HG03575 (cell line): Measurements from ENCODE around the gene ZNF844.
"Not testable (repeated sequence)": the region's sequence is repeated elsewhere in the genome, so short reads cannot be mapped to it uniquely, and the experiment has no call there.

Experiments used
- ATAC-seq: cut with Tn5 transposase; IDR thresholded peaks from one replicate; pipeline ENCODE4 v1.9.1; 2021; ENCODE audit not compliant: unreplicated experiment, insufficient number of reproducible peaks, low FRiP score; ENCODE audit errors: extremely low read depth

ZNF844 gene

DNA sequence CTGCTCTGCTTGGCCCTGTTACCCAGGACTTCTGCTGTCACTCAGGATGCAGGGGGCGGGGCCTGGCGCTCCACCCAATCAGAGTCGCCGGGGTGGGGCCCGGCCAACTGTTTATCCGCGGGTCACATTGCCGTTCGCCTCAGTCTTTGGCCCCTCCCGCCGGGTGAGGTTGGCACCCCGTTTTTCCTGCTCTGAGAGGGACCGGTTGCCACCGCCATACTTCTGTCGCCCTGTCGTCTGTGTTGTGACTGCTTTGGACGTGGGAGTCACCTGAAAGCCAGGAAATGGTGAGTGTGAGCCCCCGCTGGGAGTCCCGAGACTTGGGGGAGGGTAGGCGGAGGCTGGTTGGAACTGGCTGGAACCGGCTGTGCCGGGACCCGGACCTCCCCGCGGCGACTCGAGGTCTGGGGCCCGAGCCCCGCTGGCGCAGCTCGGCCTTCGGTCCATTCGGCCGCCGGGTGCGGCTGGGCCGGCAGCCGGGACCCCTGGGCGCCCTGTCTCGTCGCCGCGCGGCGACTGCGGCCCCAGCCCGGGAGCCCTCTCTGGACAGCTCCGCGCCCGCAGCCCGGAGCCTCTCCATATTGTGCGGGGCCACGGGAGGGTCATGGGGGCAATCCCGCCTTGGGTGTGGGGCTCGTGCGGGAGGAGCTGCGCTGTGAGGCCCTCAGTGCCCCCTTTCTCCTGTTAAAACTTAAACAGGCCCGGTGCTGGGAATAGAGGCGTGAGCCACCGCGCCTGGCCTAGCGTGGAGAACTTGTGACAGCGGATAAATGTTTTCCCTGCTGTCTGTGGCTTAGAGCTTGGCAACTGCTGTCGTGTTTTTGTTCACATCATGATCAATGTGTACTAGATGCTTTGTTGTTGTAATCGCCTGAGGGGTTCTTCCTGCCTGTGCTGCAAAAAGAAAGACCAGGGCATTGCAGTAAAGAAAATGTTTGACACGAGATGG is at the start of gene ZNF844:
TSS of gene ZNF844 (plus strand) at position 142 of the 949 bp plus-strand sequence. CDS start at position 285, 143 bp downstream.
- ATAC-seq, result no peak

DNA sequence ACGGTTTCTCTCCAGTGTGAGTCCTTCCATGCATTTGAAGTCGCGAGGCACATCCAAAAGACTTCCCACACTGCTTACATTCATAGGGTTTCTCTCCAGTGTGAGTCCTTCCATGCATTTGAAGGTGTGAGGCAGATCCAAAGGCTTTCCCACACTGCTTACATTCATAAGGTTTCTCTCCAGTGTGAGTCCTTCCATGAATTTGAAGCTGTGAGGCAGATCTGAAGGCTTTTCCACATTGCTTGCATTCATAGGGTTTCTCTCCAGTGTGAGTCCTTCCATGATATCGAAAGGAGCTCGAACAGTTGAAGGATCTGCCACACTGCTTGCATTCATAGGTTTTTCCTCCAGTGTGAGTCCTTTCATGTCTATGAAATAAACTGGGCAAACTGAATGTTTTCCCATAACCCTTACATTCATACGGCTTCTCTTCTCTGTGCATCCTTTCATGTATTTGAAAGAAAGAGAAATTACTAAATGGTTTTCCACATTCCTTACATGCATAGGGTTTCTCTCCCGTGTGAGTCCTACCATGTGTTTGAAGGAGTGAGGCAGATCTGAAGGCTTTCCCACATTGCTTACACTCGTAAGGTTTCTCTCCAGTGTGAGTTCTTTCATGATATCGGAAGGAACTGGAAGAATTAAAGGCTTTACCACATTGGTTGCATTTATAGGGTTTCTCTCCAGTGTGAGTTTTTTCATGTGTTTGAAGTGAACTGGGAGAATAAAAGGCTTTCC is 49.3 kb upstream of the ZNF844 start:
- ATAC-seq, result no peak

DNA sequence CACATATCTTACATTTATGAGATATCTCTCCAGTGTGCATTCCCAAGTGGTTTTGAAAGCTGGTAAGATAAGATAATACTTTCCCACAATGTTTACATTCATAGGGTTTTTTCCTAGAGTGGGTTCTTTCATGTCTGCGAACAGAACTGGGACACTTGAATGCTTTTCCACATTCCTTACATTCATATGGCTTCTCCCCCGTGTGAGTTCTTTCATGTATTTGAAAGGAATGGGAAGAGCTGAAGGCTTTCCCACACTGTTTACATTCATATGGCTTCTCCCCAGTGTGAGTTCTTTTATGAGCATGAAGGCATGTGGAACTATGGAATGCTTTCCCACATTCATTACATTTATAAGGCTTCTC is 48.8 kb upstream of the ZNF844 start:
- ATAC-seq, result no peak

DNA sequence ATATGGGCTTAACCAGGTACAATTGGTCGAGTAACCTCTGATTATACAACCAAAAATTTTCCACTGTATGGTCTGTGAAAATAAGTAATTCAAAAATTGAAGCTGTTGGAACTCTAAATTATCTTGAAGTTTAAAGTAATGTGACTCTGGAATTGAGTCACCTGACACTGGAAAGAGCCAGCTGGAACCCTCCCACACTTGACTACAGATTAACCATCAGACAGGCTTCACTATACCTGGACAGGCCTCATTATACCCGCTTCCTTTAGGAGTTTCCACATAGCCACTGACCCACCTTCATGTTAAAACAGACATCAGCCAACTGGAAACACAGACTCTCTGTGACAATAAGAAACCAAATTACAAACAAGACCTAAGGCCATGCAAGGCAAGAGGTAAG is 30.3 kb upstream of the ZNF844 start:
- ATAC-seq, result no peak

DNA sequence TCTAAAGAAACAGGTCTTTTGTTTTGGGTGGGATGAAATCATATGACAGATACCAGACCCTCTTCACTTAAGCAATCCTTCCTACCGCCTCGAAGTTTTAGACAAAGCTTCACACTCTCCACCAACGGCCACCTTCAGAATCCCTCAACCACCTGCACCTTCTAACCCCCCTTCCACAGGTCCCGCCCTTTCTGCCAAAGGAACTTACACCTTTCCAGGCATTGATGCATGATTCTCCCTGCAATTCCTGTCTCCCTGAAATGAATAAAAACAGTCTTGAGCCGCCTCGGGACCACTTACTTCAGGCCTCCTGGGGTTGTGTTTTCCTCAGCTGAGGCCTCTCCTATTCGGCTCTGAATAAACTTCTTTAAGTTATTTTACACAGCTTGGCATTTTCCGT is 29.9 kb upstream of the ZNF844 start:
- ATAC-seq, result no peak

DNA sequence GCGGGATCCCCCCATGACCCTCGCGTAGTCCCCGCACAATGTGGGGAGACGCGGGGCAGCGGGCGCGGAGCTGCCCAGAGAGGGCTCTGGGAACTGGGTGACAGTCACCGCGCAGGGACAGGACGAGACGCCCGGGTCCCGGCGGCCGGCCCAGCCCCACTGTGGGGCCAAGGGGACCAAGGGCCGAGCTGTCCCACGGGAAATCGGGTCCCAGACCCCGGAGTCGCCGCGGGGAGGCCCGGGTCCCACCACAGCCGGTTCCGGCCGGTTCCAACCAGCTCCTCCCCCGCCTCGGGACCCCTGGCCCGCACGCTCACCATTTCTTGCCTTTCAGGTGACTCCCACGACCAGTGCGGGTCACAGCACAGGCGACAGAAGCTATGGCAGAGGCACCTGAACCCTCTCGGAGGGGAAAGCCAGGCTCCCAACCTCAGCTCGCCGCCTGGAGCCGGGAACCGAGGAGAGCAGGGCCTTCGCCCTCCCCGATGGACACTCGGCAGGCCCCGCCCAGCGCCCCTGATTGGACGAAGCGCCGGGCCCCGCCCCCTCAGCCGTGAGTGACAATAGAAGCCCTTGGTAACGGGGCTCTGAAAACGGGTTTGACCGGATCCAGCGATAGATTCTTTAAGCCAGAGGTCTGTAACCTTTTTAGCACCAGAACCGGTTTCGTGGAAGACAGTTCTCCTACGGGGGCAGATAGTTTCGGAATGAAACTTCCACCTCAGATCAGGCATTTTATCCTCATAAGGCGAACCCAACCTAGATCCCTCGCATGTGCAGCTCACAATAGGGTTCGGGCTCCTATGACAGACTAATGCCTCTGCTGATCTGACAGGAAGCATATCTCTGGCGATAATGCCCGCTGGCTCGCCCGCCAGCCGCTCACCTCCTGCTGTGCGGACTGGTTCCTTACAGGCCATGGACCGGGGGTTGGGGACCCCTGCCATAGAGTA is 29.0 kb upstream of the ZNF844 start, which contains the start of gene ZNF433:
TSS of gene ZNF433 (minus strand) at position 460 of the 953 bp plus-strand sequence. CDS start at position 320, 140 bp downstream.
- ATAC-seq, result no peak

DNA sequence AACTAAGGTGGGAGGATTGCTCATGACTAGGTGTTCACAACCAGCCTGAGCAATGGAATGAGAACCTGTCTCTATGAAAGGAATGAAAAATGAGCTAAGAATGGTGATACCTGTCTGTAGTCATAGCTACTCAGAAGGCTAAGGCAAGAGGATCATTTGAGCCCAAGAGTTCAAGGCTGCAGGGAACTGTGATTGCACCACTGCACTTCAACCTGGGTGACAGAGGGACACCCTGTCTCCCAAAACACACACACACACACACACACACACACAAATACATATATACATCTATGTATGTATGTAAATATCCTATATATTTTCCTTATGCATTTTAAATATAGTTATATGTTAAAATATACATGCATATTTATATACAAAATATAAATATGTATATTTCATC is 21.6 kb upstream of the ZNF844 start:
- no peak for ATAC-seq

DNA sequence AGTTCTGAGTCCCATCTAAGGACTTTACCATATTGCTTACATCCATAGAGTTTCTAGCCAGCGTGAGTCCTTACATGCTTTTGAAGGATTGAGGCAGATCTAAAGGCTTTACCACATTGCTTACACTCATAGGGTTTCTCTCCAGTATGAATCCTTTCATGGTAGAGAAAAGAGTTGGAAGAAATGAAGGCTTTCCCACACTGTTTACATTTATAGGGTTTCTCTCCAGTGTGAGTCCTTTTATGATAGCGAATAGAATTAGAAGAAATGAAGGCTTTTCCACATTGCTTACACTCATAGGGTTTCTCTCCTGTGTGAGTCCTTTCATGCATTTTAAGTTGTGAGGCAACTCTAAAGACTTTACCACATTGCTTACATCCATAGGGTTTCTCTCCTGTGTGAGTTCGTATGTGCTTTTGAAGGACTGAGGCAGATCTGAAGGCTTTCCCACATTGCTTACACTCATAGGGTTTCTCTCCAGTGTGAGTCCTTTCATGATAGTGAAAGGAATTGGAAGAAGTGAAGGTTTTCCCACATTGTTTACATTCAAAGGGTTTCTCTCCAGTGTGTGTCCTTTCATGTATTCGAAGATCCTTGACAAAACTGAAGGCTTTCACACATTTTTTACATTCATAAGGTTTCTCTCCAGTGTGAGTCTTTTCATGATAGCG is 20.6 kb upstream of the ZNF844 start:
- no peak for ATAC-seq

DNA sequence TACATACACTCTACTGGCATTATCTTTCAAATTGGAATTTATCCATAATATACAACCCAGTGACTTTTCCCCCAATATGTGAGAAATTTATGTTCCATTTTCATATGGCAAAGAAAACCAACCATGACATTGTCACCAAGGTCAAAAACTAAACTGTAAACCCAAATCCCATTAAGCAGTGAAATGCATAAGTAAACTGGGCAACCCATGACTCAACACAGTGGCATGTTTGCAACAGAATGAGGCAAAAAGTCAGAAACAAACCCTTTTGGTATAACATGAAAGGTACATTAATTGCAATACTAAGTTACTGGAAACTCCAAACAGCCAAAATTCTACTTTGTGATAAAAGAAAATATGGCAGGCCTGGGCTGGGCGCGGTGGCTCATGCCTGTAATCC is 16.7 kb upstream of the ZNF844 start:
- no peak for ATAC-seq

DNA sequence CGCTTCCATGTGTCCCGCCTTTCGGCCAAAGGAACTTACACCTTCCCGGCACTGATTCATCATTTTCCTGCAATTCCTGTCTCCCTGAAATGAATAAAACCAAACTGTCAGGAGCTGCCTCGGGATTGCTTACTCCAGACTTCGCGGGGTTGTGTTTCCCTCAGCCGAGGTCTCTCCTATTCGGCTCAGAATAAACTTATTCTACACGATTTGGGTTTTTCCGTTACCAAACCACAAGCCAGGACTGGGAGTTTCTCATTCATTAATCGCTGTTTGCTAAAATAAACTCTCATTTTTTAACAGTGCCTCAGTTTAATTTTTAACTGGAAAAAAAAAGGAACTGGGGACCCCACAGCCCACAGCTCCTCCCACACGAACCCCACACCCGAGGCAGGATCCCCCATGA is 12.4 kb upstream of the ZNF844 start:
- ATAC-seq, result no peak

DNA sequence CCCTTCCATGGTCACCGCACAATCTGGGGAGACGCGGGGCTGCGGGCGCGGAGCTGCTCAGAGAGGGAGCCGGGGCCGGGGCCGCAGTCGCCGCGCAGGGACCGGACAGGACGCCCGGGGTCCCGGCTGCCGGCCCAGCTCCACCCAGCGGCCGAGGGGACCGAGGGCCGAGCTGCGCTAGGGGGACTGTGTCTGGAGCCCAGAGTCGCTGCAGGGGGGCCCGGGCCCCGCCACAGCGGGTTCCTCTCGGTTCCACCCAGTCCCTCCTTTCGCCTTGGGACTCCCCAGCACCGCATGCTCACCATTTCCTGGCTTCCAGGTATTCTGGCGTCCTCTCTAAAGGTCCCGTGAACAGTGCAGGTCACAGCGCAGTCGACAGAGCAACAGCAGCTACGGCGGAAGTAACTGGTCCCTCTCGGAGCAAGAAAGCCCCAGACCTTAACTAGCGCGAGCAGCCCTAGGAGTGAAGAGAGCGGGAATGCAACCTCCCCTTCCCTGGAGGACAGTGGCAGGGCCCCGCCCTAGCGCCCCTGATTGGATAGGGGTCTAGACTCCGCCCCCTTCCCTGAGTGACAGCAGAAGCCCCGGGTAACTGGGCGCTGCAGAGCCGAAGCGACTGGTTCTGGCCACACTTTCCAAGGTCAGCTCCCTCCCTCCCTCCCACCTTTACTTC is 11.9 kb upstream of the ZNF844 start, which contains the start of gene ZNF878:
TSS of gene ZNF878 (minus strand) at position 465 of the 673 bp plus-strand sequence. CDS start at position 305, 160 bp downstream.
- no peak for ATAC-seq

DNA sequence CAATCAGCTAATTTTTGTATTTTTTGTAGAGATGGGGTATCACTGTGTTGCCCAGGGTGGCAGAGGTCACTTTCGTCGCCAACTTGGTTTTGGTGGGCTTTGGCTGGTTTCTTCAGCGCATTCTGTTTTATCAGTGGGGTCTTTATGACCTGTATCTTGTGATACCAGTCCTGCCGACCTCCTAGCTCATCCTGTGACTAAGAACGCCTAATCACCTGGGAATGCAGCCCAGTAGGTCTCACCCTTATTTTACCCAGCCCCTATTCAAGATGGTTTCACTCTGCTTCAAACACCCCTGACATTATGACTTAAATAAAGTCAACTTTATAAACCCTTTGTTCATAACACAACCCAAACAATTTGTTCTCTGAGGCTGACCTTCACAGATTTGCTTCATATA is 8.7 kb upstream of the ZNF844 start:
- no peak for ATAC-seq

DNA sequence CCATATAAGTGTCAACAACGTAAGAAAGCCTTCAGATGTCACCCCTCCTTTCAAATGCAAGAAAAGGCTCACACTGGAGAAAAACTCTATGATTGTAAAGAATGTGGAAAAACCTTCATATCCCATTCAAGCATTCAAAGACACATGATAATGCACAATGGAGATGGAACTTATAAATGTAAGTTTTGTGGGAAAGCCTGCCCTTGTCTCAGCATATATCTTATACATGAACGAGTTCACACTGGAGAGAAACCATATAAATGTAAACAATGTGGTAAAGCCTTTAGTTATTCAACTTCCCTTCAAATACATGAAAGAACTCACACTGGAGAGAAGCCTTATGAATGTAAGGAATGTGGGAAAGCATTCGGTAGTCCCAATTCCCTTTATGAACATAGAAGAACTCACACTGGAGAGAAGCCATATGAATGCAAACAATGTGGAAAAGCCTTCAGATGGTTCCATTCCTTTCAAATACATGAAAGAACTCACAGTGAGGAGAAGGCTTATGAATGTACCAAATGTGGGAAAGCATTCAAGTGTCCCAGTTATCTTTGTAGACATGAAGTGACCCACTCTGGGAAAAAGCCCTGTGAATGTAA is 11.1 kb downstream of the ZNF844 start:
- no peak for ATAC-seq

DNA sequence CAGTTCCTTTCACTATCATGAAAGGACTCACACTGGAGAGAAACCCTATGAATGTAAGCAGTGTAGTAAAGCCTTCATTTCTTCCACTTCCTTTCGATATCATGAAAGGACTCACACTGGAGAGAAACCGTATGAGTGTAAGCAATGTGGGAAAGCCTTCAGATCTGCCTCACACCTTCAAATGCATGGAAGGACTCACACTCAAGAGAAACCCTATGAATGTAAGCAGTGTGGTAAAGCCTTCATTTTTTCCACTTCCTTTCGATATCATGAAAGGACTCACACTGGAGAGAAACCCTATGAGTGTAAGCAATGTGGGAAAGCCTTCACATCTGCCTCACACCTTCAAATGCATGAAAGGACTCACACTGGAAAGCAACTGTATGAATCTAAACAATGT is 11.8 kb downstream of the ZNF844 start:
- ATAC-seq, result not testable (repeated sequence)

DNA sequence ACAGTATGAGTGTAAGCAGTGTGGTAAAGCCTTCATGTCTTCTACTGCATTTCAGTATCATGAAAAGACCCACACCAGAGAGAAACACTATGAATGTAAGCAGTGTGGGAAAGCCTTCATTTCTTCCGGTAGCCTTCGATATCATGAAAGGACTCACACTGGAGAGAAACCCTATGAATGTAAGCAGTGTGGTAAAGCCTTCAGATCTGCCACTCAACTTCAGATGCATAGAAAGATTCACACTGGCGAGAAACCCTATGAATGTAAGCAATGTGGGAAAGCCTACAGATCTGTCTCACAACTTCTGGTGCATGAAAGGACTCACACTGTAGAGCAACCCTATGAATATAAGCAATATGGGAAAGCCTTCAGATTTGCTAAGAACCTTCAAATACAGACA is 12.8 kb downstream of the ZNF844 start:
- no peak for ATAC-seq

DNA sequence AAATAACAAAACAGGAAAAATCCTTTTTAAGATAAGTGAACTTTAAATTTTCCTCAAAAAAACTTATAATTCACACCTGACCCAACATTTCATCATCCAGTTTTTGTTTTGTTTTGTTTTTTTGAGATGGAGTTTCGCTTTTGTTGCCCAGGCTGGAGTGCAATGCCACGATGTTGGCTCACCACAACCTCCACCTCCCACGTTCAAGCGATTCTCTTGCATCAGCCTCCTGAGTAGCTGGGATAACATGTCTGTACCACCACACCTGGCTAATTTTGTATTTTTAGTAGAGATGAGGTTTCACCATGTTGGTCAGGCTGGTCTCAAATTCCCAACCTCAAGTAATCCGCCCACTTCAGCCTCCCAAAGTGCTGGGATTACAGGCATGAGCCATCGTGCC is 18.8 kb downstream of the ZNF844 start:
- ATAC-seq, result not testable (repeated sequence)

DNA sequence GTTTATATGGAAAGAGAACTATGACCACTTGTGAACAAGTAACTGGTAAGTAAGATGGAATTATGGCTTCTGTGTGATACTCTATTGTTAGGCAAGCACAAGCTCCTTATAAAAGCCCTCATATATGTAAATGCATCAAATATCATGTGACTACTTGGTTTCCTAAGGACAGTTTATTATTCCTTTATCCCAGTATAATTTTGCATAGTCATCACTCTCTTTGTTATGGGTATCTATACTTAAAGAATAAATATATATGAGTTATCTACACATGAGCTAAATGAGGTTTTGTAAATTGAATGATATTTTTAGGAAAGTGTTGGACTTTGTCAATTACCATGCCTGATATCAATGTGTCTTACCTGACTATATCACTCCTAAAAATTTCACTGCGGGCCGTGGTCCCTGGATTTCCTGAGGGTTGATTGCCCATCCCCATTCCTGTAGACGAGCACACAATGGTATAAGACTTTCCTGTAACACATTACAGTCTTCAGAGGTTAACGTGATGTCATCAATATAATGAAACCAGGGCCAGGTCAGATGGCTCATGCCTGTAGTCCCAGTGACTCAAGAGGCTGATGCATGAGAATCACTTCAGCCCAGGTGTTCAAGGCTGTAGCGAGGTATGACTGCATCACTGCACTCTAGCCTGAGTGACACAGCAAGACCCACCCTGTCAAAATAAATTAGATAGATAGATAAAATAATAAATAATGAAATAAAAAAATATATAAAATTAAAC is 20.7 kb downstream of the ZNF844 start:
- ATAC-seq, result no peak
